H1 (cell line): ENCODE measurements around the gene SLC31A2. TPM values are rescaled to one million over a fixed set of nuclear protein-coding genes. Genes with fewer than 3 reads are reported as not detected.

Experiments used
- CTCF ChIA-PET: fragments of 300-600 bp; sonication (Branson Sonifier 250); formaldehyde crosslinking; loops from one replicate; lab custom pipeline; 2021; ENCODE audit not compliant: partially characterized antibody; lab: Charles Lee
- POLR2A ChIA-PET: fragments of 300-600 bp; sonication (Branson Sonifier 250); formaldehyde crosslinking; loops from one replicate; lab custom pipeline; 2021; ENCODE audit warnings: inconsistent platforms; ENCODE audit not compliant: partially characterized antibody; lab: Charles Lee
- DNase-seq, 2 experiments: peaks; one replicate each; pipeline versions ENCODE4 v3.0.0 to v3.0.0-alpha.2; 2010 to 2022; ENCODE audit warnings: low spot score in 2 of 2, low read depth in 1 of 2, mixed read lengths in 1 of 2
- FAIRE-seq: peaks from 2 replicates; lab custom pipeline; 2011; peaks lifted over from hg19 to GRCh38; lab: Jason Lieb, UNC
- H2AFZ ChIP-seq: 2 replicates; pipeline ENCODE4 v1.8.1; 2012; ENCODE audit warnings: low read length, inconsistent platforms
- H2AK5ac ChIP-seq: 2 replicates; pipeline ENCODE4 v1.6.1; 2013; ENCODE audit warnings: low read depth, low read length
- H2BK120ac ChIP-seq: replicated peaks from 2 replicates; pipeline ENCODE3; 2013; ENCODE audit warnings: low read depth, low read length, inconsistent platforms
- H2BK12ac ChIP-seq: 2 replicates; pipeline ENCODE4 v1.6.1; 2013; ENCODE audit warnings: low read depth, low read length
- H2BK15ac ChIP-seq: 2 replicates; pipeline ENCODE4 v1.6.1; 2013; ENCODE audit warnings: low read length
- H2BK20ac ChIP-seq: 2 replicates; pipeline ENCODE4 v1.6.1; 2013; ENCODE audit warnings: low read length
- H2BK5ac ChIP-seq: 2 replicates; pipeline ENCODE4 v1.6.1; 2013; ENCODE audit warnings: low read depth, low read length
- H3K14ac ChIP-seq: 2 replicates; pipeline ENCODE4 v1.6.1; 2013; ENCODE audit warnings: inconsistent platforms; ENCODE audit not compliant: insufficient read length
- H3K18ac ChIP-seq: 2 replicates; pipeline ENCODE4 v1.6.1; 2013; ENCODE audit warnings: low read length; ENCODE audit errors: extremely low read depth
- H3K23ac ChIP-seq: 2 replicates; pipeline ENCODE4 v1.6.1; 2013; ENCODE audit warnings: inconsistent platforms; ENCODE audit not compliant: insufficient read length
- H3K23me2 ChIP-seq: 2 replicates; pipeline ENCODE4 v1.6.1; 2013; ENCODE audit warnings: low read depth, low read length
- H3K27ac ChIP-seq: 2 replicates; pipeline ENCODE4 v1.6.1; 2011; ENCODE audit warnings: low read depth, low read length, inconsistent platforms
- H3K27me3 ChIP-seq, 4 experiments: replicated peaks in 1 of 4; 1 replicate in 1 of 4; 2 replicates in 3 of 4; pipeline versions ENCODE4 v1.6.1 to v1.8.1; 2011 to 2013; ENCODE audit warnings: low read length in 3 of 4, mild to moderate bottlenecking in 3 of 4, inconsistent platforms in 2 of 4, mixed read lengths in 2 of 4, moderate library complexity in 1 of 4; ENCODE audit not compliant: control insufficient read depth in 3 of 4, insufficient read depth in 3 of 4; ENCODE audit errors: extremely low read depth in 1 of 4
- H3K36me3 ChIP-seq, 4 experiments: 2 replicates each; pipeline versions ENCODE4 v1.6.1 to v1.8.1; 2011 to 2013; ENCODE audit warnings: mild to moderate bottlenecking in 4 of 4, low read length in 3 of 4, moderate library complexity in 2 of 4, control low read depth in 1 of 4, inconsistent platforms in 1 of 4; ENCODE audit not compliant: insufficient read depth in 4 of 4, control insufficient read depth in 2 of 4
- H3K4ac ChIP-seq: replicated peaks from 2 replicates; pipeline ENCODE3; 2013; ENCODE audit warnings: low read length, low read depth, mixed read lengths, inconsistent platforms; ENCODE audit not compliant: insufficient read length
- H3K4me1 ChIP-seq, 4 experiments: replicated peaks in 1 of 4; 1 replicate in 1 of 4; 2 replicates in 3 of 4; pipeline versions ENCODE4 v1.6.1 to v1.8.1; 2011 to 2013; ENCODE audit warnings: low read length in 3 of 4, inconsistent platforms in 2 of 4, mixed read lengths in 1 of 4; ENCODE audit not compliant: insufficient read depth in 4 of 4, control insufficient read depth in 3 of 4
- H3K4me2 ChIP-seq, 2 experiments: 2 replicates each; pipeline versions ENCODE4 v1.6.1 to v1.8.1; 2011 to 2013; ENCODE audit warnings: low read depth in 2 of 2, low read length in 2 of 2, control low read depth in 1 of 2, inconsistent platforms in 1 of 2, mild to moderate bottlenecking in 1 of 2; ENCODE audit not compliant: insufficient read depth in 1 of 2
- H3K4me3 ChIP-seq, 4 experiments: fragments of 200-600, 300-600 bp in 1 of 4; sonication (generic), shearing (Covaris generic), sonication (Bioruptor Twin) in 1 of 4; 2 replicates each; pipeline versions ENCODE4 v1.5.1 to v1.8.1; 2011 to 2016; ENCODE audit warnings: low read length in 4 of 4, low read depth in 3 of 4, control low read depth in 2 of 4, inconsistent platforms in 2 of 4, mild to moderate bottlenecking in 2 of 4, mixed read lengths in 1 of 4, moderate library complexity in 1 of 4; ENCODE audit not compliant: insufficient read depth in 2 of 4; ENCODE audit errors: extremely low read depth in 1 of 4
- H3K56ac ChIP-seq: replicated peaks from 2 replicates; pipeline ENCODE3; 2013; ENCODE audit warnings: low read depth, mild to moderate bottlenecking, mixed read lengths, low read length, inconsistent platforms; ENCODE audit not compliant: insufficient read length
- H3K79me1 ChIP-seq: 2 replicates; pipeline ENCODE4 v1.6.1; 2013; ENCODE audit warnings: low read depth, low read length, control low read depth
- H3K79me2 ChIP-seq, 2 experiments: 2 replicates each; pipeline versions ENCODE4 v1.6.1 to v1.8.1; 2012 to 2013; ENCODE audit warnings: low read length in 2 of 2, mild to moderate bottlenecking in 2 of 2, inconsistent platforms in 1 of 2; ENCODE audit not compliant: insufficient read depth in 2 of 2, control insufficient read depth in 1 of 2
- H3K9ac ChIP-seq, 4 experiments: replicated peaks in 1 of 4; 1 replicate in 1 of 4; 2 replicates in 3 of 4; pipeline versions ENCODE4 v1.6.1 to v1.8.1; 2011 to 2013; ENCODE audit warnings: low read depth in 3 of 4, low read length in 3 of 4, control low read depth in 2 of 4, mild to moderate bottlenecking in 2 of 4, moderate library complexity in 2 of 4, inconsistent platforms in 1 of 4; ENCODE audit errors: extremely low read depth in 1 of 4
- H3K9me3 ChIP-seq, 2 experiments: 2 replicates each; pipeline versions ENCODE4 v1.6.1 to v1.8.1; 2012 to 2013; ENCODE audit warnings: mild to moderate bottlenecking in 2 of 2, moderate library complexity in 2 of 2, control low read depth in 1 of 2, inconsistent platforms in 1 of 2, low read depth in 1 of 2, low read length in 1 of 2, mixed read lengths in 1 of 2; ENCODE audit not compliant: insufficient read depth in 2 of 2
- H4K20me1 ChIP-seq, 2 experiments: replicated peaks in 1 of 2; 2 replicates each; pipeline versions ENCODE3 to v1.8.1; 2011 to 2013; ENCODE audit warnings: inconsistent platforms in 2 of 2, low read length in 2 of 2, mild to moderate bottlenecking in 1 of 2; ENCODE audit not compliant: insufficient read depth in 2 of 2, control insufficient read depth in 1 of 2
- H4K5ac ChIP-seq: 2 replicates; pipeline ENCODE4 v1.6.1; 2013; ENCODE audit warnings: low read length, low read depth, mixed read lengths, inconsistent platforms; ENCODE audit not compliant: insufficient read length
- H4K8ac ChIP-seq: 2 replicates; pipeline ENCODE4 v1.8.0; 2013; ENCODE audit warnings: mild to moderate bottlenecking, moderate library complexity, low read length, inconsistent platforms; ENCODE audit not compliant: insufficient read depth; ENCODE audit errors: extremely low read depth
- H4K91ac ChIP-seq: replicated peaks from 2 replicates; pipeline ENCODE3; 2013; ENCODE audit warnings: low read length, mixed read lengths, inconsistent platforms; ENCODE audit not compliant: insufficient read length
- BCL11A ChIP-seq, 2 experiments: IDR thresholded peaks; one replicate each; pipeline ENCODE4 v1.6.1; 2011; ENCODE audit warnings: low read depth in 2 of 2, low read length in 2 of 2, mild to moderate bottlenecking in 2 of 2
- BRCA1 ChIP-seq: IDR thresholded peaks from 2 replicates; pipeline ENCODE4 v1.6.1; 2012; ENCODE audit warnings: low read depth, low read length, improper control_type of control experiment
- CREB1 ChIP-seq: IDR thresholded peaks from 2 replicates; pipeline ENCODE4 v1.6.1; 2012; ENCODE audit warnings: inconsistent platforms
- EP300 ChIP-seq, 2 experiments: IDR thresholded peaks; 1 replicate in 1 of 2; 2 replicates in 1 of 2; pipeline ENCODE4 v1.6.1; 2011 to 2012; ENCODE audit warnings: low read depth in 2 of 2, low read length in 2 of 2, mild to moderate bottlenecking in 2 of 2, borderline replicate concordance in 1 of 2, inconsistent platforms in 1 of 2, moderate library complexity in 1 of 2
- HDAC2 ChIP-seq, 2 experiments: fragments of 300-600 bp in 1 of 2; sonication (generic) in 1 of 2; IDR thresholded peaks; 2 replicates each; pipeline ENCODE4 v1.6.1; 2011 to 2012; ENCODE audit warnings: low read depth in 2 of 2, low read length in 2 of 2, mild to moderate bottlenecking in 2 of 2, moderate library complexity in 2 of 2, borderline replicate concordance in 1 of 2, inconsistent platforms in 1 of 2
- JUN ChIP-seq: IDR thresholded peaks from 2 replicates; pipeline ENCODE4 v1.6.1; 2011; ENCODE audit warnings: low read depth, mild to moderate bottlenecking, improper control_type of control experiment, low read length
- KDM4A ChIP-seq: IDR thresholded peaks from one replicate; pipeline ENCODE4 v1.7.1; 2012; ENCODE audit warnings: low read depth, mild to moderate bottlenecking, moderate library complexity, low read length, inconsistent platforms; ENCODE audit not compliant: severe bottlenecking
- PHF8 ChIP-seq: fragments of 200-600 bp; sonication (generic); conservative IDR thresholded peaks from 2 replicates; pipeline ENCODE4 v1.7.1; 2012; ENCODE audit warnings: low read depth, mild to moderate bottlenecking, inconsistent platforms, low read length, moderate library complexity
- RAD21 ChIP-seq, 2 experiments: IDR thresholded peaks in 1 of 2; conservative IDR thresholded peaks in 1 of 2; 2 replicates each; pipeline ENCODE4 v1.6.1; 2011; ENCODE audit warnings: low read depth in 2 of 2, low read length in 2 of 2, improper control_type of control experiment in 1 of 2, inconsistent platforms in 1 of 2, mild to moderate bottlenecking in 1 of 2, moderate library complexity in 1 of 2
- RFX5 ChIP-seq: IDR thresholded peaks from 2 replicates; pipeline ENCODE4 v1.6.1; 2011; ENCODE audit warnings: low read depth, low read length, improper control_type of control experiment, borderline replicate concordance
- RXRA ChIP-seq: IDR thresholded peaks from 2 replicates; pipeline ENCODE4 v1.6.1; 2011; ENCODE audit warnings: low read depth, mild to moderate bottlenecking, low read length, moderate library complexity; ENCODE audit not compliant: insufficient read depth
- SIN3A ChIP-seq, 2 experiments: IDR thresholded peaks in 1 of 2; conservative IDR thresholded peaks in 1 of 2; 2 replicates each; pipeline ENCODE4 v1.6.1; 2011 to 2012; ENCODE audit warnings: low read length in 2 of 2, improper control_type of control experiment in 1 of 2, low read depth in 1 of 2, mild to moderate bottlenecking in 1 of 2
- ZNF274 ChIP-seq: IDR thresholded peaks from 2 replicates; pipeline ENCODE4 v1.7.0; 2012; ENCODE audit warnings: low read length, borderline replicate concordance; ENCODE audit errors: extremely low read depth
- WGBS, 2 experiments: shearing (Covaris generic) in 1 of 2; methylation state at CpG; one replicate each; pipeline versions ENCODE4 v1.1.6 to v1.1.7; 2013 to 2015; ENCODE audit warnings: low lambda C conversion rate in 2 of 2, mixed read lengths in 2 of 2, inconsistent platforms in 1 of 2, low coverage in 1 of 2, missing lambda C conversion rate in 1 of 2; ENCODE audit not compliant: insufficient replicate concordance in 2 of 2, insufficient coverage in 1 of 2, insufficient read length in 1 of 2; ENCODE audit errors: extremely low coverage in 1 of 2, missing lambda C conversion rate in 1 of 2; 5-methylcytosine and 5-hydroxymethylcytosine counted together
- polyA plus RNA-seq, 7 experiments: library from polyadenylated mRNA; depleted of rRNA in 3 of 7; stranded (reverse) in 5 of 7; unstranded in 2 of 7; fragments of >200 nt in 5 of 7; fragments of 200-250 nt in 2 of 7; gene quantifications; 1 replicate in 5 of 7; 2 replicates in 1 of 7; 4 replicates in 1 of 7; pipeline versions ENCODE4 v1.2.1 to v1.2.3, GENCODE V29; 2011 to 2013; ENCODE audit warnings: missing spikeins in 2 of 7, mixed read lengths in 2 of 7
- total RNA-seq: library from RNA; stranded (reverse); fragmentation: NEBNext Ultra II Directional; extraction: Animal tissue kit (Norgen Biotek cat#: 25700); gene quantifications from 2 replicates; pipeline ENCODE4 v1.2.1, GENCODE V29; 2021

SLC31A2 gene
- total and polyA plus RNA-seq, 2 of the 8 experiments (the other 6 are each of a cell fraction or from before 2014, with no cell fraction given) = 2.0 to 2.9 TPM

DNA sequence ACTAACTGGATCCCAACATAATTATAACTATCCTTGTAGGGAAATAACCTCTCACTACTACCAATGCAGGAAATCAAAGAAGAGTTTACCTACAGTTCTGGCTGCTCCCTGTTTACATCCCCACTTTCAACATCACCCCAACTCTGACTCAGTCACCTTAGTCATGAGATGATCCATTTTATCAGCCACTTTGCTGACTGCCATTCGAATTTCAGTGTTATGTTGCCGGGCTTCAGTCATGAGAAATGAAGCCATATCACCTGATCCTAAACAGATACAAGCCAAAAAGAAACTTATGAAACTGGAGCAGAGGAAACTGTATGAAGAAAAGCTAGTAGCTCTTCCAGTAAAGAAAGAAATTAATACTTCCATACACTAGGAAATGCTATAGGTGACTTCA lies 33.7 kb downstream of the SLC31A2 start:
- Histone ChIP-seq H3K4me3 (no peak overlapping the region), H2BK15ac (no peak overlapping the region), H3K23me2 (no peaks in the 10 kb centered on the region), H3K79me1 (no peaks in the 10 kb centered on the region), H3K23ac (no peak overlapping the region), H3K27me3 (no peaks in the 10 kb centered on the region), H3K4me2 (no peak overlapping the region), H3K4me1 (no peaks in the 10 kb centered on the region), H3K27ac (no peak overlapping the region), H3K56ac (no peak overlapping the region), H3K14ac (no peak overlapping the region), H2BK5ac (no peak overlapping the region), H4K5ac (no peak overlapping the region), H3K4ac (no peak overlapping the region), H4K20me1 (no peaks in the 10 kb centered on the region), H2BK20ac (no peak overlapping the region), H3K79me2 (no peaks in the 10 kb centered on the region), H4K8ac (no peak overlapping the region), H3K9me3 (no peaks in the 10 kb centered on the region), H2AFZ (no peak overlapping the region), H3K18ac (no peak overlapping the region), H3K36me3 (peaks cover 0 to 63% (median 33%) of the 10 kb centered on the region in 4 experiments; a peak in 7 of 8 replicates), H3K9ac (no peak overlapping the region), H4K91ac (no peak overlapping the region), H2BK120ac (no peak overlapping the region), H2BK12ac (no peak overlapping the region), H2AK5ac (no peak overlapping the region)
- DNase-seq = no peak
- ChIA-PET CTCF (interaction anchor here (1.6 kb wide), 1 partner anchor 11 kb away, joined by 7 read pairs; no protein-coding TSS in a partner anchor), POLR2A (no interaction called here)
- FAIRE-seq = no peak
- WGBS, 2 experiments = 97% methylated on average over 2 of the region's 2 CpGs; no CpG with 5 or more reads in 1 of the 2 experiments
- TF ChIP-seq PHF8 (no peak), RXRA (no peak), ZNF274 (no peak), EP300 (IDR thresholded peaks at IDR 0.05; ENCODE audit: borderline replicate concordance in 1 of 2, low read depth in 2 of 2, low read length in 2 of 2) (no peak), BRCA1 (no peak), RFX5 (no peak), KDM4A (no peak), BCL11A (IDR thresholded peaks at IDR 0.05; ENCODE audit: low read depth in 2 of 2, low read length in 2 of 2) (no peak), SIN3A (conservative IDR thresholded peaks at IDR 0.05 in 1 of 2, IDR thresholded peaks at IDR 0.05 in 1 of 2; ENCODE audit: low read depth in 1 of 2, low read length in 2 of 2) (no peak), RAD21 (IDR thresholded peaks at IDR 0.05 in 1 of 2, conservative IDR thresholded peaks at IDR 0.05 in 1 of 2; ENCODE audit: low read depth in 2 of 2, low read length in 2 of 2) (no peak), HDAC2 (IDR thresholded peaks at IDR 0.05; ENCODE audit: borderline replicate concordance in 1 of 2, low read depth in 2 of 2, low read length in 2 of 2) (no peak), CREB1 (no peak), JUN (no peak)
